ENCODE measurements around the gene OLIG1.

OLIG1 gene

DNA sequence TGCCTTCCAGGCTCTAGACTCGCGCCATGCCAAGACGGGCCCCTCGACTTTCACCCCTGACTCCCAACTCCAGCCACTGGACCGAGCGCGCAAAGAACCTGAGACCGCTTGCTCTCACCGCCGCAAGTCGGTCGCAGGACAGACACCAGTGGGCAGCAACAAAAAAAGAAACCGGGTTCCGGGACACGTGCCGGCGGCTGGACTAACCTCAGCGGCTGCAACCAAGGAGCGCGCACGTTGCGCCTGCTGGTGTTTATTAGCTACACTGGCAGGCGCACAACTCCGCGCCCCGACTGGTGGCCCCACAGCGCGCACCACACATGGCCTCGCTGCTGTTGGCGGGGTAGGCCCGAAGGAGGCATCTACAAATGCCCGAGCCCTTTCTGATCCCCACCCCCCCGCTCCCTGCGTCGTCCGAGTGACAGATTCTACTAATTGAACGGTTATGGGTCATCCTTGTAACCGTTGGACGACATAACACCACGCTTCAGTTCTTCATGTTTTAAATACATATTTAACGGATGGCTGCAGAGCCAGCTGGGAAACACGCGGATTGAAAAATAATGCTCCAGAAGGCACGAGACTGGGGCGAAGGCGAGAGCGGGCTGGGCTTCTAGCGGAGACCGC is 46.3 kb upstream of the OLIG1 start:
- no peak for TF ChIP-seq CTCF (IDR thresholded peaks at IDR 0.05; ENCODE audit: borderline replicate concordance, control extremely low read depth, extremely low read depth, insufficient read depth, missing control alignments)
- peak; percentile 37 for DNase-seq (ENCODE audit: low spot score)
- in situ Hi-C loops (cut with MboI; ENCODE audit: low sequenced_read_pairs, unreplicated experiment), result no loop called here

GRCh38 chr21:33024201-33025103 is 45.5 kb upstream of the OLIG1 start:
- no peak for TF ChIP-seq CTCF (IDR thresholded peaks at IDR 0.05; ENCODE audit: borderline replicate concordance, control extremely low read depth, extremely low read depth, insufficient read depth, missing control alignments)
- peak; percentile 28 for DNase-seq (ENCODE audit: low spot score)
- in situ Hi-C loops (cut with MboI; ENCODE audit: low sequenced_read_pairs, unreplicated experiment), result no loop called here

- in situ Hi-C loops (cut with MboI; ENCODE audit: low sequenced_read_pairs, unreplicated experiment), result no loop called here
- no peak for TF ChIP-seq CTCF (IDR thresholded peaks at IDR 0.05; ENCODE audit: borderline replicate concordance, control extremely low read depth, extremely low read depth, insufficient read depth, missing control alignments)
- peak; percentile 34 for DNase-seq (ENCODE audit: low spot score)
These were observed 44.8 kb upstream of the OLIG1 start for GRCh38 chr21:33025106-33025488.

DNA sequence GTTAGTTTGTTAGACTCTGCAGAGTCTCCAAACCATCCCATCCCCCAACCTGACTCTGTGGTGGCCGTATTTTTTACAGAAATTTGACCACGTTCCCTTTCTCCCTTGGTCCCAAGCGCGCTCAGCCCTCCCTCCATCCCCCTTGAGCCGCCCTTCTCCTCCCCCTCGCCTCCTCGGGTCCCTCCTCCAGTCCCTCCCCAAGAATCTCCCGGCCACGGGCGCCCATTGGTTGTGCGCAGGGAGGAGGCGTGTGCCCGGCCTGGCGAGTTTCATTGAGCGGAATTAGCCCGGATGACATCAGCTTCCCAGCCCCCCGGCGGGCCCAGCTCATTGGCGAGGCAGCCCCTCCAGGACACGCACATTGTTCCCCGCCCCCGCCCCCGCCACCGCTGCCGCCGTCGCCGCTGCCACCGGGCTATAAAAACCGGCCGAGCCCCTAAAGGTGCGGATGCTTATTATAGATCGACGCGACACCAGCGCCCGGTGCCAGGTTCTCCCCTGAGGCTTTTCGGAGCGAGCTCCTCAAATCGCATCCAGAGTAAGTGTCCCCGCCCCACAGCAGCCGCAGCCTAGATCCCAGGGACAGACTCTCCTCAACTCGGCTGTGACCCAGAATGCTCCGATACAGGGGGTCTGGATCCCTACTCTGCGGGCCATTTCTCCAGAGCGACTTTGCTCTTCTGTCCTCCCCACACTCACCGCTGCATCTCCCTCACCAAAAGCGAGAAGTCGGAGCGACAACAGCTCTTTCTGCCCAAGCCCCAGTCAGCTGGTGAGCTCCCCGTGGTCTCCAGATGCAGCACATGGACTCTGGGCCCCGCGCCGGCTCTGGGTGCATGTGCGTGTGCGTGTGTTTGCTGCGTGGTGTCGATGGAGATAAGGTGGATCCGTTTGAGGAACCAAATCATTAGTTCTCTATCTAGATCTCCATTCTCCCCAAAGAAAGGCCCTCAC is 44.2 kb upstream of the OLIG1 start, which contains the start of gene OLIG2:
TSS of gene OLIG2 (plus strand) at position 447 of the 954 bp plus-strand sequence. CDS start 928 bp downstream, outside the sequence.
- in situ Hi-C loops (cut with MboI; ENCODE audit: low sequenced_read_pairs, unreplicated experiment), result no loop called here
- peak; percentile 44 for DNase-seq (ENCODE audit: low spot score)
- no peak for TF ChIP-seq CTCF (IDR thresholded peaks at IDR 0.05; ENCODE audit: borderline replicate concordance, control extremely low read depth, extremely low read depth, insufficient read depth, missing control alignments)

DNA sequence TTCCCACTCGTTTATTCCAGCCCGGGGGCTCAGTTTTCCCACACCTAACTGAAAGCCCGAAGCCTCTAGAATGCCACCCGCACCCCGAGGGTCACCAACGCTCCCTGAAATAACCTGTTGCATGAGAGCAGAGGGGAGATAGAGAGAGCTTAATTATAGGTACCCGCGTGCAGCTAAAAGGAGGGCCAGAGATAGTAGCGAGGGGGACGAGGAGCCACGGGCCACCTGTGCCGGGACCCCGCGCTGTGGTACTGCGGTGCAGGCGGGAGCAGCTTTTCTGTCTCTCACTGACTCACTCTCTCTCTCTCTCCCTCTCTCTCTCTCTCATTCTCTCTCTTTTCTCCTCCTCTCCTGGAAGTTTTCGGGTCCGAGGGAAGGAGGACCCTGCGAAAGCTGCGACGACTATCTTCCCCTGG is 43.5 kb upstream of the OLIG1 start:
- in situ Hi-C loops (cut with MboI; ENCODE audit: low sequenced_read_pairs, unreplicated experiment), result no loop called here
- no peak for TF ChIP-seq CTCF (IDR thresholded peaks at IDR 0.05; ENCODE audit: borderline replicate concordance, control extremely low read depth, extremely low read depth, insufficient read depth, missing control alignments)
- peak; percentile 43 for DNase-seq (ENCODE audit: low spot score)

- DNase-seq (ENCODE audit: low spot score), result peak; percentile 45
- in situ Hi-C loops (cut with MboI; ENCODE audit: low sequenced_read_pairs, unreplicated experiment), result no loop called here
- no peak for TF ChIP-seq CTCF (IDR thresholded peaks at IDR 0.05; ENCODE audit: borderline replicate concordance, control extremely low read depth, extremely low read depth, insufficient read depth, missing control alignments)
These were observed 43.0 kb upstream of the OLIG1 start for GRCh38 chr21:33026878-33027400.

All from GM13976 (cell line).